ENCODE data around the gene HOXA13. TPM values are rescaled to one million over a fixed set of nuclear protein-coding genes. Genes with fewer than 3 reads are reported as not detected.

HOXA13 gene
- total and polyA plus RNA-seq, 4 donors = not detected

- peaks cover 23 to 91% (median 76%) of the 10 kb centered on the region in 3 donors for H3K27me3 ChIP-seq (ENCODE audit: control insufficient read depth in 3 of 3, insufficient read depth in 3 of 3, low read length in 2 of 3)
- no peaks in the 10 kb centered on the region for H3K36me3 ChIP-seq (ENCODE audit: control insufficient read depth in 4 of 4, insufficient read depth in 4 of 4, low read length in 4 of 4)
- no peak overlapping the region for H3K27ac ChIP-seq (ENCODE audit: low read depth in 1 of 2, low read length in 1 of 2)
- no peak overlapping the region for H3K9ac ChIP-seq (ENCODE audit: insufficient read depth in 1 of 2, low read length in 2 of 2)
- peaks cover 0 to 17% (median 0%) of the 10 kb centered on the region in 4 donors for H3K9me3 ChIP-seq (ENCODE audit: control insufficient read depth in 4 of 4, insufficient read depth in 3 of 4, low read length in 3 of 4)
- DNase-seq (no peak), ATAC-seq (ENCODE audit: insufficient read depth, low FRiP score) (no peak)
- no peak overlapping the region for H3K4me3 ChIP-seq
- WGBS, 2 donors = 75 to 77% methylated on average over 3 of the region's 3 CpGs
- H3K4me1 ChIP-seq (ENCODE audit: control insufficient read depth in 5 of 5, insufficient read depth in 5 of 5, low read length in 5 of 5) = peaks cover 0 to 25% (median 8%) of the 10 kb centered on the region in 5 donors
- no peak for TF ChIP-seq CTCF (IDR thresholded peaks at IDR 0.05; ENCODE audit: control extremely low read depth, extremely low read depth)
Observed at GRCh38 chr7:27176524-27176845, 23.4 kb downstream of the HOXA13 start.

- WGBS, 2 donors = 64 to 75% methylated on average over 40 of the region's 40 CpGs
- Histone ChIP-seq H3K4me3 (no peak overlapping the region), H3K27me3 (ENCODE audit: control insufficient read depth in 3 of 3, insufficient read depth in 3 of 3, low read length in 2 of 3) (peaks cover 23 to 92% (median 78%) of the 10 kb centered on the region in 3 donors), H3K36me3 (ENCODE audit: control insufficient read depth in 4 of 4, insufficient read depth in 4 of 4, low read length in 4 of 4) (no peaks in the 10 kb centered on the region), H3K4me1 (ENCODE audit: control insufficient read depth in 5 of 5, insufficient read depth in 5 of 5, low read length in 5 of 5) (peaks cover 0 to 25% (median 8%) of the 10 kb centered on the region in 5 donors), H3K9me3 (ENCODE audit: control insufficient read depth in 4 of 4, insufficient read depth in 3 of 4, low read length in 3 of 4) (peaks cover 0 to 20% (median 0%) of the 10 kb centered on the region in 4 donors), H3K27ac (ENCODE audit: low read depth in 1 of 2, low read length in 1 of 2) (no peak overlapping the region), H3K9ac (ENCODE audit: insufficient read depth in 1 of 2, low read length in 2 of 2) (no peak overlapping the region)
- no peak for ATAC-seq (ENCODE audit: insufficient read depth, low FRiP score)
- TF ChIP-seq CTCF (IDR thresholded peaks at IDR 0.05; ENCODE audit: control extremely low read depth, extremely low read depth) = no peak
- peak in 1 of 3 donors; percentile 12 for DNase-seq
Observed at GRCh38 chr7:27175626-27176523, 24.0 kb downstream of the HOXA13 start.

GRCh38 chr7:27174874-27175625, 24.8 kb downstream of the HOXA13 start:
- ATAC-seq (ENCODE audit: insufficient read depth, low FRiP score) (no peak), DNase-seq (peak in 1 of 3 donors; percentile 13)
- H3K9me3 ChIP-seq (ENCODE audit: control insufficient read depth in 4 of 4, insufficient read depth in 3 of 4, low read length in 3 of 4) = peaks cover 0 to 20% (median 0%) of the 10 kb centered on the region in 4 donors
- no peak overlapping the region for H3K27ac ChIP-seq (ENCODE audit: low read depth in 1 of 2, low read length in 1 of 2)
- H3K36me3 ChIP-seq (ENCODE audit: control insufficient read depth in 4 of 4, insufficient read depth in 4 of 4, low read length in 4 of 4) = no peaks in the 10 kb centered on the region
- no peak overlapping the region for H3K4me3 ChIP-seq
- peaks cover 27 to 92% (median 79%) of the 10 kb centered on the region in 3 donors for H3K27me3 ChIP-seq (ENCODE audit: control insufficient read depth in 3 of 3, insufficient read depth in 3 of 3, low read length in 2 of 3)
- H3K4me1 ChIP-seq (ENCODE audit: control insufficient read depth in 5 of 5, insufficient read depth in 5 of 5, low read length in 5 of 5) = peaks cover 0 to 25% (median 7%) of the 10 kb centered on the region in 5 donors
- H3K9ac ChIP-seq (ENCODE audit: insufficient read depth in 1 of 2, low read length in 2 of 2) = no peak overlapping the region
- 60 to 80% methylated on average over 12 of the region's 12 CpGs for WGBS, 2 donors
- TF ChIP-seq CTCF (IDR thresholded peaks at IDR 0.05; ENCODE audit: control extremely low read depth, extremely low read depth) = no peak

Measured in lung (tissue), 12 donors.